ENCODE results near the gene GHRH.

The GHRH gene

GRCh38 chr20:37298190-37298939 lies 36.8 kb upstream of the GHRH start:
- Histone ChIP-seq H3K79me2 (ENCODE audit: low read length) (peaks cover 75% of the 10 kb centered on the region), H3K4me2 (ENCODE audit: low read length) (no peak overlapping the region), H3K27ac (ENCODE audit: low read length) (no peak overlapping the region), H3K9me3 (ENCODE audit: insufficient read depth, low read length) (peaks cover 5% of the 10 kb centered on the region; the same call in 1 of the 2 replicates), H4K20me1 (ENCODE audit: insufficient read depth, low read length) (peaks cover 56% of the 10 kb centered on the region), H3K9ac (ENCODE audit: low read length) (no peak overlapping the region), H2AFZ (ENCODE audit: low read depth, low read length) (no peak overlapping the region), H3K4me3 (ENCODE audit: low read length) (no peak overlapping the region), H3K36me3 (replicated peaks; ENCODE audit: low read depth, low read length) (peaks cover 77% of the 10 kb centered on the region), H3K4me1 (ENCODE audit: low read length) (peaks cover 15% of the 10 kb centered on the region), H3K27me3 (ENCODE audit: low read depth, low read length) (no peaks in the 10 kb centered on the region)
- TF ChIP-seq CTCF (IDR thresholded peaks at IDR 0.05; ENCODE audit: low read depth, low read length) (no peak), EZH2phosphoT487 (IDR thresholded peaks at IDR 0.05; ENCODE audit: low read depth) (no peak)

- peaks cover 8% of the 10 kb centered on the region; the same call in 1 of the 2 replicates for H3K9me3 ChIP-seq (ENCODE audit: insufficient read depth, low read length)
- no peak overlapping the region for H3K4me2 ChIP-seq (ENCODE audit: low read length)
- H3K27ac ChIP-seq (ENCODE audit: low read length), result no peak overlapping the region
- H3K79me2 ChIP-seq (ENCODE audit: low read length), result peaks cover 86% of the 10 kb centered on the region
- peaks cover 56% of the 10 kb centered on the region for H4K20me1 ChIP-seq (ENCODE audit: insufficient read depth, low read length)
- peaks cover 81% of the 10 kb centered on the region for H3K36me3 ChIP-seq (replicated peaks; ENCODE audit: low read depth, low read length)
- TF ChIP-seq CTCF (IDR thresholded peaks at IDR 0.05; ENCODE audit: low read depth, low read length) (no peak), EZH2phosphoT487 (IDR thresholded peaks at IDR 0.05; ENCODE audit: low read depth) (no peak)
- peaks cover 15% of the 10 kb centered on the region for H3K4me1 ChIP-seq (ENCODE audit: low read length)
- H2AFZ ChIP-seq (ENCODE audit: low read depth, low read length), result no peak overlapping the region
- no peaks in the 10 kb centered on the region for H3K27me3 ChIP-seq (ENCODE audit: low read depth, low read length)
- H3K4me3 ChIP-seq (ENCODE audit: low read length), result no peak overlapping the region
- H3K9ac ChIP-seq (ENCODE audit: low read length), result no peak overlapping the region
Observed at GRCh38 chr20:37297066-37297736, 35.6 kb upstream of the GHRH start.

GRCh38 chr20:37296371-37296770 lies 34.8 kb upstream of the GHRH start:
- H3K27ac ChIP-seq (ENCODE audit: low read length), result no peak overlapping the region
- H3K27me3 ChIP-seq (ENCODE audit: low read depth, low read length), result no peaks in the 10 kb centered on the region
- H2AFZ ChIP-seq (ENCODE audit: low read depth, low read length), result no peak overlapping the region
- peaks cover 8% of the 10 kb centered on the region; the same call in 1 of the 2 replicates for H3K9me3 ChIP-seq (ENCODE audit: insufficient read depth, low read length)
- no peak overlapping the region for H3K4me2 ChIP-seq (ENCODE audit: low read length)
- TF ChIP-seq CTCF (IDR thresholded peaks at IDR 0.05; ENCODE audit: low read depth, low read length) (no peak), EZH2phosphoT487 (IDR thresholded peaks at IDR 0.05; ENCODE audit: low read depth) (no peak)
- peaks cover 81% of the 10 kb centered on the region for H3K36me3 ChIP-seq (replicated peaks; ENCODE audit: low read depth, low read length)
- no peak overlapping the region for H3K4me3 ChIP-seq (ENCODE audit: low read length)
- H3K4me1 ChIP-seq (ENCODE audit: low read length), result peaks cover 21% of the 10 kb centered on the region
- H3K79me2 ChIP-seq (ENCODE audit: low read length), result peaks cover 88% of the 10 kb centered on the region
- peaks cover 54% of the 10 kb centered on the region for H4K20me1 ChIP-seq (ENCODE audit: insufficient read depth, low read length)
- H3K9ac ChIP-seq (ENCODE audit: low read length), result no peak overlapping the region

- Histone ChIP-seq H3K9me3 (ENCODE audit: insufficient read depth, low read length) (peaks cover 8% of the 10 kb centered on the region; the same call in 1 of the 2 replicates), H3K9ac (ENCODE audit: low read length) (no peak overlapping the region), H3K27me3 (ENCODE audit: low read depth, low read length) (no peaks in the 10 kb centered on the region), H4K20me1 (ENCODE audit: insufficient read depth, low read length) (peaks cover 52% of the 10 kb centered on the region), H3K4me2 (ENCODE audit: low read length) (no peak overlapping the region), H2AFZ (ENCODE audit: low read depth, low read length) (no peak overlapping the region), H3K4me3 (ENCODE audit: low read length) (no peak overlapping the region), H3K27ac (ENCODE audit: low read length) (no peak overlapping the region), H3K4me1 (ENCODE audit: low read length) (peaks cover 29% of the 10 kb centered on the region), H3K36me3 (replicated peaks; ENCODE audit: low read depth, low read length) (peaks cover 85% of the 10 kb centered on the region), H3K79me2 (ENCODE audit: low read length) (peaks cover 96% of the 10 kb centered on the region)
- no peak for TF ChIP-seq EZH2phosphoT487 (IDR thresholded peaks at IDR 0.05; ENCODE audit: low read depth)
- no peak for TF ChIP-seq CTCF (IDR thresholded peaks at IDR 0.05; ENCODE audit: low read depth, low read length)
Observed at GRCh38 chr20:37295595-37295994, 34.0 kb upstream of the GHRH start.
